SK-MEL-5 (cell line): ENCODE results near the gene ZBTB16. TPM values are rescaled to one million over a fixed set of nuclear protein-coding genes. Genes with fewer than 3 reads are reported as not detected.

Source experiments
- DNase-seq: peaks from one replicate; pipeline ENCODE4 v3.0.0-alpha.2; 2016; ENCODE audit warnings: low read depth, low spot score
- in situ Hi-C: cut with HindIII; loops from 2 replicates; pipeline ENCODE4 v1.10.0; 2016; ENCODE audit warnings: low sequenced_read_pairs, high pct_unique_total_duplicates, low pct_unique_long_range_greater_than_20kb
- total RNA-seq: library from RNA; depleted of rRNA; stranded (reverse); fragments of >200 nt; shearing (Covaris generic); gene quantifications from 2 replicates; pipeline ENCODE4 v1.2.3, GENCODE V29; 2014

ZBTB16 gene
- total RNA-seq, 1 experiment from 2014 or later: not detected

DNA sequence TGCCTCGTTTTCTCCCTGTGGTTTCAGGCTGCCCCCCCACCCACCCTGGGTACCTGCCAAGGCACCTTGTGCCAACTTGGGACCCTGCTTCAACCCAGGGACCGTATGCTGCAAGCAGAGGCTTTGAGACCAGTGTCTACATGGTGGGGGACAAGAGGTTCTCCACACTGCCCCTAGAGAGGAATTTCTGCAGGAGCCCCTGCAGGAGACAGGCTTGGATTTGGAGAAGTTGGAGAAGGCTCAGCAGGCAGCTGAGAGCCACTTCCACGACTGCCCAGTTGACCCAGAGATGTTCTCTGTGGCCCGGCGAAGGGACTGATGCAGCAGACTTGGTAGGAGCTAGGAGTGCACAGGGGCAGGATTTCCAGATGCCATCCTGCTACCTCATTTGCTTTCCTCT, 216.6 kb downstream of the ZBTB16 start:
- in situ Hi-C loops: no loop called here
- no peak for DNase-seq

DNA sequence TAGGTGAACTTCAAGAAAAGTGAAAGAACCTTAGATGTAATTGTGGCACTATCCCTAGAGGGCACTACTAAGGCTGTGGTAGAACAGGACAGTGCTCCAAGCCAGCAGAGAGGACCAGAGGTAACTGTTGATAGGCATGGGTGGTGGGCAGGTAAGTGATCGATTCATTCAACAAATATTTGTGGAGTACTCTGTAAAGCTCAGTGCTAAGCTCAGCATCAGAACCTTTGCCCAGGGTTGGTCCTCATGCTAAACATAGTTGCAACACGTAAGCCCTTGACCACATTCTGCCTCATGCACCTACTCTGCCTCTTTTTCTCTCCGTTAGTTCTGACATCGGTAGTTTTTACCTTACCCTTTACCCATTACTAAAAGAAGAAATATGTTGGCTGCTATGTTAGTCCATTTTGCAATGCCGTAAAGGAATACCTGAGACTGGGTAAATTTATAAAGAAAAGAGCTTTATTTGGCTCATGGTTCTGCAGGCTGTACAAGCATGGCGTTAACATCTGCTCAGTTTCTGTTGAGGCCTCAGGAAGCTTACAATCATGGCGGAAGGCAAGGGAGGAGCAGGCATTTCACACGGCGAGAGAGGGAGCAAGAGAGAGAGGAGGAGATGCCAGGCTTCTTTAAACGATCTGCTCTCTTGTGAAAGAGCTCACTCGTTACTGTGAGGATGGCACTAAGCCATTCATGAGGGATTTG, 218.3 kb downstream of the ZBTB16 start:
- DNase-seq: no peak
- in situ Hi-C loops: no loop called here

DNA sequence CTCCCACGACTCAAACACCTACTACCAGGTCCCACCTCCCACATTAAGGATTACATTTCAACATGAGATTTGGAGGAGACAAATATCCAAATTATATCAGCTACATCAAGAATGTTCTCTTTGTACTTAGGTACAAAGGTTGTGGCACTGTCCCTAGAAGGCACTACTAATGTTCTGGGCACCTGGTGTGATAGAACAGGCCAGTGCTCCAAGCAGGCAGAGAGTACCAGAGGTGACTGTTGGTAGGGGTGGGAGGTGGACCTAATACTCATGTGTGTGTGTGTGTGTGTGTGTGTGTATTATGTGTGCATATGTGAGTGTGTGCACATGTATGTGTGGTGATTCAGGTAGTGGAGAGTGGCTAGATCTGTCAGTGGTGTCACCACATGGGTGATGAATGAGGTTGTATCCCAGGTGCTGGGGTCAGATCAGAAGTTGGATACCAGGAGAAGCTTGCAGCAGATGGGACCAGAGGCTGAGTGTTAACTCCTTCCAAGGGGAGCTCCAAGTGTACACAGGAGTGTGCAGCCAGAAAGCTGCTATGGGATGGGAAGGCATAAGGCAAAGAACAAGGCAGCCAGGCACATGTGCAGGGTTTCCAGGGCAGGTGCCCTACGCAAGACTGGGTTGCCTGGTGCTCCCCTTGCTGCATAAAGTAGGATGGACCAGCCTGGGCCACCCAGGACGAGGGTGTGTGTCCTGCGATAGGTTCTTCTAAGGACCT, 219.0 kb downstream of the ZBTB16 start:
- no peak for DNase-seq
- in situ Hi-C loops: no loop called here

DNA sequence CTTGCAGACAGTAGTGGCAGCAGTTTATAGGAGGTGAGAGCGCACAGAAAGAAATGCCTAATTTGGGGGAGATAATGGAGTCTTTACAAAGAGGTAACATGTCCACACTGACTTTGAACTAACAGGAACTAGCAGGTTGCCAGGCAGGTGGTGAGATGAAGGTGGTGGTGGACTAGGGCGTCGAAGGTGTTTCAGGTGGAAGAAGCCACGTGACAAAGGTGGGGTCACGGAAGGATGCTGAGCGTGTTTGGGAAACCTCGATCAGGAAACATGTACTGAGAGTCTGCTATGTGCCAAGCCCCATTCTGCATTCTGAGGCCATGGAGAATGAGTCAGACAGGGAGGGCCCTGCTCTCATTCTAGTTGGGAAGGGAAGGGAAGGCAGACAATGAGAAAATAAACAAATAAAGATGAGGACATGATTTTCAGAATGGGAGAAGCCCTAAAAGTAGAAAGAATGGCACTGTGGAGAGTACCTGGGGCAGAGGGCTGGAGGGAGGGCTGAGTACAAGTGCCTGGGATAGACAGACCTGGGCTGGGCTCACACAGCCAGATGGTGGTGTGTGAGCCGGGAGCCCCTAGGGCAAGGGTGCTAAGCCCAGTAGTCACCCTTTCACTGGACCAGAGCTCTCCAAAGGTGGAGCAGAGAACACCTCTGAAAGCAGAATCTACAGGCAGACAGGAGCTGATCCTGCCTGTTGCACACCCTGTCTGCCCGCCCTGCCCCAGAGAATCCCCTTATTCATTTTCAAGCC, 220.5 kb downstream of the ZBTB16 start:
- in situ Hi-C loops: no loop called here
- no peak for DNase-seq

DNA sequence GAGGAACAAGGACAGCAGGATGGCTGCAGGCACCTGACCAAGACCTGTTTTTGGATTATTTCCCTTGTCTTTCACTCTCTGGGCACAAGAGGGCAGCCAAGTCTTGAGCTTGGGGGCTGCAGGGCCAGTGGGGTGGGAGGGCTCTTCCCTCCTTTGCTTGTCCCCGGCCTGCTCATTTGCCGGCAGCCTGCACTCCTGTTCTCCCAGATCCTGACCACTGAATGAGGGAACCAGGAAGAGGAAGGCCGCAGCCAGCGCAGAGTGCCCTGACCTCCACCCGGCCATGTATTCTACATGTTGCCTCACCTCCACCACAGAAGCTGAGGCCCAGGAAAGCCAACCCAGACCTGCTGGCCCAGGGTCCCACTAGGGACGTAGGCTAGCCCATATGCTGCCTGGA, 221.2 kb downstream of the ZBTB16 start:
- in situ Hi-C loops: no loop called here

DNA sequence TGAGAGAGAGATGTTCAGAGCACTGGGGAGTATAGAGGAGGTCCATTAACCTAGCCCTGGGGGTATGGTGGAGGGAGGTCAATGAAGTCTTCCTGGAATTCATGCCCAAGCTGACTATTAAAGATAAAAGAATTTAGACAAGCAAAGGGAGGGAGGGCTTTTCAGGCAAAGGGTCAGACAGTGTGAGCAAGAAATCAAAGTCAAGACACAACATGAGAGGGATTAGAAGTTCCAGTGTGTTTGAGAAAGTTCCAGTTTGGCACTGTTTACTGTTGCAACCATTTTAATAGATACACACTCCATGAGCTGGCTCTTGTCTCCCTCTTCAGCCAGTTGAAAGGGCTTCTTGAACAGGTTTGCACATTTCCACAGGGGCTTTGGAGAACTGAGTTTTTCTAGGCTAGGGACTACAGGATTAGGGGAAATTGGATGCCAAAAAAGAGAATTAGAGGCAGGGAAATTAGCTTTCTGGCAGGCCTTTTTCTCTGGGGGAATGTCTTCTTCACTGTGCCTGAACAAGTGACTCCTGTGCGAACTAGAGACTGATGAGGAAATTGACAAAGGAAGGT, 222.0 kb downstream of the ZBTB16 start:
- no peak for DNase-seq

More for the DNA sequence above, 221.2 kb downstream of the ZBTB16 start:
- DNase-seq: peak; percentile 82

DNA sequence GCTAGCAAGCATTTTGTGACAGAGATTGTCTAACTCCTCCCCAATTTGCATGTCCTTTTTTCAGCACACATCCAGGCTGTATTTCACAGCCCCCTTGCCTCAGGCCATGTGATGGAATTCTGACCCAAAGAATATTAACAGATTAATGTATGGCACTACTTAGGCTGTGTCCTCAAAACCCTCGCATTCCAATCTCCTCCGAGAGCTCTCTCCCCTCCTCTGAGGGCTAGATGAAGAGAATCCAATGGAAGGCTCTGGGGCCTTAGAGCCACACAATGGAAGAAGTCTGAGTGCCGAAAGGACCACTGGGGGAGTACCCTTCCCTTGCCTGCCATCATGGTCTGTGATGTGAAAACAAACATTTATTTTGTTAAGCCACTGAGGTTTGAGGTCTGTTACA, 223.0 kb downstream of the ZBTB16 start:
- in situ Hi-C loops: no loop called here
- DNase-seq: no peak

More for the DNA sequence above, 222.0 kb downstream of the ZBTB16 start:
- in situ Hi-C loops: no loop called here

DNA sequence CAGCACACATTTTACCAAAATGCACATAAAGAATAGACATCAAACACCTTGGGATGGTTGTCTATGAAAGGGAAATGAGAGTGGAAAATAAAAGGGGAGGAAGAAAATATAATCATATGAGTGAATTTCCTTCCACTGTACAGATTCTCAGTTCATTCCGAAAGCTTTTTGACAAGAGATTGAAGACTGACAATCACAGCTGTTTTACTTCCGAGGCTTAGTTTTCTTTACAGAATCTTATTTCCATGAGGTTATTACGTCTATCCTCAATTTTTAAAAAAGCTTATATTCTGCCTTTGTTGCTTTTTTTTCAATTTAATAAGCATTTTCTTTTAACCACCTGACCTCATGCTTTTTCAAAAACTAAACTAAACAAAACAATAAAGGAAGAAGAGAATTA, 223.9 kb downstream of the ZBTB16 start:
- in situ Hi-C loops: no loop called here
- DNase-seq: no peak

DNA sequence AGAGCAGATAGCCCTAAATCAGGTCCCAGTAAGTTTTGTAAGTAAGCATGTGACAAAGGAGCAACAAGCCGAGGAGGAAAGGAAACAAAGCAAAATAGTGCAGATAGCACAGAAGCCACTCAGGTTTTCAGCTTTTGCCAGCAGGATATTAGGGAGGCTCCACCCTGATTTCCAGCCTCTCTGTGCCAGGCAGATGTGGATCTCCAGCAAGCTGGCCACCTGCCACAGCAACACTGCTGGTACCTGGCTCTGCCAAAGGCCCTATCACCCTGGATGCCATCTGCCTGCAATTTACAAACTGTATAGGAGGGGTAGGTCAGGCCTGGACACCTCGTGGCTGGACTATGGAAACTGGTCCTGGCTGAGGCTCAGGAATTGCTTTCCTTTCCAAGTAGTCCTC, 224.5 kb downstream of the ZBTB16 start:
- in situ Hi-C loops: no loop called here
- no peak for DNase-seq

DNA sequence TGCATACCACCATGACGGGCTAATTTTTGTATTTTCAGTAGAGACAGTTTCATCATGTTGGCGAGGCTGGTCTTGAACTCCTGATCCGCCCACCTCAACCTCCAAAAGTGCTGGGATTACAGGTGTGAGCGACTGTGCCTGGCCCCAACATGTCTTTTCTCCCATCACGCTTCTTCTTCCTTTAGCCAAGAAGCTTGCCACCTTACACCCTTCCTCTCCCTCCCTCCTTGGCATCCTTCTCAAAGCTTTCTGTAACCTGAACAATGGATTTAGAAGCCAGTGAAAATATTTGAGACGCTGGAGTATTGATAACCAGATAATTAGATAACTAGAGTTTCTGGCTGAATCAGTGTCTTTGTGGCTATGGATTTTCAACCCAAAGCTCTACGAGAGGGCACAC, 225.4 kb downstream of the ZBTB16 start:
- no peak for DNase-seq
- in situ Hi-C loops: no loop called here

DNA sequence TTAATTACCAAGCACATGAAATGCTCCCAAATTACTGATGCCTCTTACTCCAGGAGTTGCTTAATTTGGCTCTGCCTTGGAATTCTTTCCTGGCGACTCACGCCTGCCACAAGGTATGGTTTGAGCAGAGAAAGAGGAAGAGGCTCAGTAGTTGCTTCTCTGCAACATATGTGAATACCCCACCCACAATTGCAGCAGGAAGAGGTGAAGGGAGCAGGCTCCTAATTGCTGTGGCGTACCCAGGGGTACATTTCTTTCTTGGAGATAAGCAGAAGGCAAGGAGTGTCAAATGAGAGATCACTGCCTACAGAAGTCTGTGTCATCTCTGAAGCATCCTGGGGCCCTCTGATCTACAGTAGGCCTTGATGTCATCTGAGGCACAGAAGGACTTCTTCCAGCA, 226.1 kb downstream of the ZBTB16 start:
- in situ Hi-C loops: no loop called here
- no peak for DNase-seq

DNA sequence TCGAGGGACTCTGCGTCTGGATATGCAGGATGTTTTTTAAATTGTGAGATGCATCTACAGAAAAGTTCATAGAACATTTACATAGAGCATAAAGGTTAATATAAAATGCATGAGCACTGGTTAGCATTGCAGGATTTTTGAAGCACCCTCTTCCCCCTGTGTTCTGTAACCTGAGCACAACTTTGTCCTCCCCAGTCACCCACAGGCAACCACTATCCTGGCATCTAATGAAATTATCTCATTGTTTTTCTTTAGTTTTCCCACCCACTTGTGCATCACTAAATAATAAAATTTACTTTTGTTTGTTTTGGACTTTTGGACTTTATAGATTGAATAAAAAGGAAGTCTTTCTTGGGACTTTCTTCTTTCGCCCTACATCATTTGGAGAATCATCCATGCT, 226.7 kb downstream of the ZBTB16 start:
- in situ Hi-C loops: no loop called here

DNA sequence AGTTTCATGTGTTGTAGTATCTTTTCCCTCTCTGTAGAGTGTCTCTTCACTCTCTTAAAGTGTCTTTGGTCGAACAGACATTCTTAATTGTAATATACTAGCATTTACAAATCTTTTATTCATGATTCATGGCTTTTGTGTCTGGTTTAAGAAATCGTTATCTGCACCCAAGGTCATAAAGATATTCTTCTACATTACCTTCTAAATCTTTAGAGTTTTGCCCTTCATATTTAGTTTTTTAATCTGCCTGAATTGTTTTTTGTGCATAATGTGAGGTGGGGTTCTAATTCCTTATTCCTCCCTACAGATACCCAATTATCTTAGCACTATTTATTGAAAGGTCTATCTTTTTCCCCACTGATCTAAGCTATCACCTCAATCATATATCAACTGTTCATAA, 227.6 kb downstream of the ZBTB16 start:
- no peak for DNase-seq
- in situ Hi-C loops: no loop called here

More for the DNA sequence above, 226.7 kb downstream of the ZBTB16 start:
- DNase-seq: no peak

DNA sequence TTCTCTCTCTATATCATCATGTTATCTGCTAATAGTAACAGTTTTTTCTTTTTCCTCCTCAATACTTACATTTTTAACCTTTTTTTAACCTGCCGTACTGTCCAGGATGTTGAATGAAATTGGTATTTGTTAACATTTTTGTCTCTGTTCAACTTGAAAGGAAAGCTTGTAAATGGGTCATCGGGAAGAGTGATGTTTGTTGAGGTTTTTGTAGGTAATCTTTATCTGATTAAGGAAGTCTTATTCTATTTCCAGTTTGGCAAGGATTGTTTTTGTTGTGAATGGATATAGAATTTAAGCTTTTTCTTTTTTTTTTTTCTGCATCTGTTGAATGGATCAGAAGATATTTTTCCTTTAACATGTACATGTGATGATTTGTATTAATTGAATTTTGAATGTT, 228.6 kb downstream of the ZBTB16 start:
- in situ Hi-C loops: no loop called here
- no peak for DNase-seq

DNA sequence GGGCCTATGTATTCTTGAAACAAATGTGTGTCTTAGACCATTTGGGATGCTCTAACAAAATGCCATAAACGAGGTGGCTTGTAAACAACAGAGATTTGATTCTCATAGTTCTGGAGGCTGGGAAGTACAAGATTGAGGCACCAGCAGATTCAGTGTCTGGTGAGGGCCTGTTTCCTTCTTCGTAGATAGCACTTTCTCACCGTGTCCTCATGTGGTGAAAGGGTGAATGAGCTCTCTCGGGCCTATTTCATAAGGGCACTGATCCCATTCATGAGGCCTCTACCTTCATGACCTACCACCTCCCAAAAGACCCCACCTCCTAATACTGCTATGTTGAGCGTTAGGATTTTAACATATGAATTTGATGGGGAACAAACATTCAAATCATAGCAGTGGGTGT, 230.3 kb downstream of the ZBTB16 start:
- no peak for DNase-seq
- in situ Hi-C loops: no loop called here

DNA sequence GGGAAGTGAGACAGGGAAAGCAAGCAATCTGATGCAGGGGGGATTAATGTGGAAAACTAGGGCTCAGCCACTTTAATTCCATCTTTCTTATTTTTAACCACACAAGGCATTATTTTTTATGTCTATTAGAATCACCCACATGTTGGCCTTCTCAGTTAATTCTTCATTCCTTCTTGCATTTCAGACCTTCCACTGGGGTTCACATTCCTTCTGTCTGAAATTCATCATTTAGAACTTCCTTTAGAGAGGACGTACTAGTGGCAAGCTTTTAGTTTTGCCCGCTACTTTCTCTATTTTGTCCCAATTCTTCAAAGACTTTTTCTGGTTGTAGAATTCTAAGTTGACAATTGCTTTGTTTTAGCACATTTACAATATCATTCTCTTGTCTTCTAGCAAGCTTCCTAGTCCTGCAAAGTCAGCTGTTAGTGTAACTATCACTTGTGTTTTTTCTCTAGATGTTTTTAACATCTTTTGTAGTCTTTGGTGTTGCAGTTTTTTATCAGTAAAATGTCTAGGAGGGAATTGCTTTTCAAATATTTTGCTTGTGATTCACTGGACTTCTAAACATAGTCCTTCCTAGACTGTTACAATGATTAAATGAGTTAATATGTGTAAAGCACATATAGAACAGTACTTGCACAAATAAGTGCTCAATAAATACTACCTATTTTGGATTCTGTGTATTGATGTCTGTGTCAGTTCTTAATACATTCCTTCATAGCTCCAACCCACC, 231.2 kb downstream of the ZBTB16 start:
- no peak for DNase-seq
- in situ Hi-C loops: no loop called here

DNA sequence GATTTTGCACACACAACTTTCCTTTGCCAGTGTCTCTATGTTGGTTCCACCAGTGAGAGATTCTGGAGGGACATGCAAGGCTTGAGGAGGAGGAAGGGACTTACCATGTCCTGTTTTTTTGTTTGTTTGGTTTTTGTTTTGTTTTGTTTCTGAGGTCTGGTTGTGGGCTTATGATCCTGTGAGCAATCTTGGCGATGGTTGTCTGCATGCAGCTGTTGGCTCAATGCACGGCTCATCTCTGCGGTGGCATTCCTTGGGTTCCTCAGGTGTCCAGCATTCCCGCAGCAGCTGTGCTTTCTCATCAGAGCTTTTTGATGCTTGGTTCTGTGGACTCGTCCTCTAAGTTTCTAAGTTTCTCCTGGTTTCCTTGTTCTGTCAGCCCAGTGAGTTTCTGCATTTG, 231.9 kb downstream of the ZBTB16 start:
- DNase-seq: no peak
- in situ Hi-C loops: no loop called here
